Testis (tissue), 3 donors: ENCODE data around the gene SMTNL2. TPM values are rescaled to one million over a fixed set of nuclear protein-coding genes. Genes with fewer than 3 reads are reported as not detected.
"Not testable (repeated sequence)": the region's sequence is repeated elsewhere in the genome, so short reads cannot be mapped to it uniquely, and the experiment has no call there.

ENCODE experiments used
- DNase-seq: peaks from one replicate; pipeline ENCODE4 v3.0.0-alpha.2; 2019
- H3K27ac ChIP-seq, 2 donors: fragments of 200-600 bp; sonication (generic); one replicate each; pipeline ENCODE4 v1.5.1; 2019
- H3K27me3 ChIP-seq: fragments of 200-600 bp; sonication (generic); one replicate; pipeline ENCODE4 v1.5.1; 2019
- H3K36me3 ChIP-seq: fragments of 200-600 bp; sonication (generic); one replicate; pipeline ENCODE4 v1.5.1; 2017; ENCODE audit warnings: low read depth; ENCODE audit errors: missing control alignments
- H3K4me1 ChIP-seq: fragments of 200-600 bp; sonication (generic); one replicate; pipeline ENCODE4 v1.5.1; 2019
- H3K4me3 ChIP-seq, 2 donors: fragments of 200-600 bp; sonication (generic); one replicate each; pipeline ENCODE4 v1.5.1; 2017 to 2019
- H3K9me3 ChIP-seq: fragments of 200-600 bp; sonication (generic); one replicate; pipeline ENCODE4 v1.5.1; 2017
- CTCF ChIP-seq, 3 experiments: fragments of 450-650 bp in 2 of 3; fragments of 200-600 bp in 1 of 3; sonication (generic) in 1 of 3; IDR thresholded peaks; one replicate each; pipeline ENCODE4 v1.5.1; 2016 to 2019; ENCODE audit warnings: antibody characterized with exemption in 3 of 3, mild to moderate bottlenecking in 2 of 3, moderate library complexity in 1 of 3
- POLR2A ChIP-seq: fragments of 450-650 bp; IDR thresholded peaks from one replicate; pipeline ENCODE4 v1.6.1; 2017; ENCODE audit warnings: antibody characterized with exemption, mild to moderate bottlenecking, moderate library complexity
- WGBS, 2 donors: methylation state at CpG; one replicate each; pipeline ENCODE4 v1.1.5; 2018; 5-methylcytosine and 5-hydroxymethylcytosine counted together
- intact Hi-C: fragments of 100-400 bp; cut with DNase I; formaldehyde crosslinking; loops from one replicate; pipeline ENCODE4 v1.15.1; 2023; ENCODE audit warnings: low total_unique reads
- polyA plus RNA-seq: library from polyadenylated mRNA; stranded (reverse); fragments of 350-450 nt; fragmentation: Illumina TruSeq; extraction: RNeasy Lipid Tissue Mini Kit (QIAGEN cat#74804); gene quantifications from one replicate; pipeline ENCODE4 v1.2.3, GENCODE V29; 2014; ENCODE audit warnings: low read depth, low replicate concordance; ENCODE audit not compliant: insufficient read depth
- total RNA-seq, 2 donors: library from RNA; depleted of rRNA; stranded (reverse); fragments of >200 nt; gene quantifications; one replicate each; pipeline ENCODE4 v1.2.3, GENCODE V29; 2016

Gene SMTNL2
- total and polyA plus RNA-seq, 3 donors from 2014 or later: 2.6 to 6.9 (median 4.3) TPM

- 93 to 97% methylated on average over 4 of the region's 4 CpGs for WGBS, 2 donors
- no peak for TF ChIP-seq CTCF (IDR thresholded peaks at IDR 0.05)
- no peak for TF ChIP-seq POLR2A
- H3K9me3 ChIP-seq: no peaks in the 10 kb centered on the region
- no peaks in the 10 kb centered on the region for H3K36me3 ChIP-seq
- intact Hi-C loops: no loop called here
- H3K4me1 ChIP-seq: peaks cover 32% of the 10 kb centered on the region
- no peak for DNase-seq
- H3K27ac ChIP-seq: no peak overlapping the region
- no peak overlapping the region for H3K4me3 ChIP-seq
- no peaks in the 10 kb centered on the region for H3K27me3 ChIP-seq
These were observed 17.0 kb downstream of the SMTNL2 start for GRCh38 chr17:4601326-4601725.

GRCh38 chr17:4602041-4602440 is 17.7 kb downstream of the SMTNL2 start:
- H3K9me3 ChIP-seq: no peaks in the 10 kb centered on the region
- intact Hi-C loops: no loop called here
- WGBS, 2 donors: 87 to 98% methylated on average over 5 of the region's 5 CpGs
- peaks cover 39% of the 10 kb centered on the region for H3K4me1 ChIP-seq
- H3K27ac ChIP-seq: no peak overlapping the region
- H3K27me3 ChIP-seq: no peaks in the 10 kb centered on the region
- no peaks in the 10 kb centered on the region for H3K36me3 ChIP-seq
- H3K4me3 ChIP-seq: no peak overlapping the region
- TF ChIP-seq POLR2A: no peak
- TF ChIP-seq CTCF (IDR thresholded peaks at IDR 0.05): no peak
- DNase-seq: no peak

- Histone ChIP-seq H3K4me1 (peaks cover 51% of the 10 kb centered on the region), H3K27me3 (no peaks in the 10 kb centered on the region), H3K4me3 (no peak overlapping the region), H3K9me3 (no peaks in the 10 kb centered on the region), H3K27ac (peak overlapping the region in 1 of 2 donors; percentile 23), H3K36me3 (no peaks in the 10 kb centered on the region)
- 59 to 83% methylated on average over 8 to 18 of the region's 18 CpGs for WGBS, 2 donors
- peak; percentile 92 for DNase-seq
- intact Hi-C loops: no loop called here
- no peak for TF ChIP-seq CTCF (IDR thresholded peaks at IDR 0.05)
- no peak for TF ChIP-seq POLR2A
These were observed 19.8 kb downstream of the SMTNL2 start for GRCh38 chr17:4604111-4604644.

- Histone ChIP-seq H3K27ac (peak overlapping the region in 1 of 2 donors; percentile 86), H3K4me1 (peaks cover 50% of the 10 kb centered on the region)
- H3K4me3 ChIP-seq, H3K27me3 ChIP-seq, H3K36me3 ChIP-seq, H3K9me3 ChIP-seq, DNase-seq, intact Hi-C loops: not testable (repeated sequence)
- 84 to 89% methylated on average over 8 to 11 of the region's 11 CpGs for WGBS, 2 donors
These were observed 20.4 kb downstream of the SMTNL2 start for GRCh38 chr17:4604736-4605135.

GRCh38 chr17:4605826-4606225 is 21.5 kb downstream of the SMTNL2 start:
- Histone ChIP-seq H3K4me3 (no peak overlapping the region), H3K27ac (peak overlapping the region; percentile 71 to 86), H3K4me1 (peaks cover 47% of the 10 kb centered on the region), H3K36me3 (no peaks in the 10 kb centered on the region), H3K9me3 (no peaks in the 10 kb centered on the region), H3K27me3 (no peaks in the 10 kb centered on the region)
- WGBS, 2 donors: 36 to 70% methylated on average over 11 to 12 of the region's 12 CpGs
- intact Hi-C loops: no loop called here
- DNase-seq: peak; percentile 91
- TF ChIP-seq POLR2A: no peak
- TF ChIP-seq CTCF (IDR thresholded peaks at IDR 0.05): no peak
